ENCODE data around the gene PANX1. TPM values are rescaled to one million over a fixed set of nuclear protein-coding genes. Genes with fewer than 3 reads are reported as not detected.

Gene PANX1
- total RNA-seq, 6 experiments from 2014 or later = 9.3 to 20.4 (median 13.7) TPM

- H3K27me3 ChIP-seq = no peaks in the 10 kb centered on the region
- peaks cover 0 to 34% (median 15%) of the 10 kb centered on the region in 4 donors for H3K4me1 ChIP-seq
- DNase-seq (no peak), ATAC-seq (no peak)
- H3K36me3 ChIP-seq = no peaks in the 10 kb centered on the region
- TF ChIP-seq POLR2A (IDR thresholded peaks at IDR 0.05) (peak; percentile 61), CTCF (IDR thresholded peaks at IDR 0.05) (no peak)
- peak overlapping the region; percentile 90 to 95 (median 94) for H3K27ac ChIP-seq
- intact Hi-C loops (cut with DNase I) = no loop called here
- H3K4me3 ChIP-seq = peak overlapping the region; percentile 90 to 95 (median 92)
- H3K9me3 ChIP-seq = no peaks in the 10 kb centered on the region
- WGBS (ENCODE audit: insufficient coverage, low coverage, low lambda C conversion rate, missing lambda C conversion rate) = 30% methylated on average over 11 of the region's 20 CpGs
Observed at GRCh38 chr11:94129512-94130297, 1.1 kb downstream of the PANX1 start.

GRCh38 chr11:94130298-94131046 is 1.8 kb downstream of the PANX1 start:
- WGBS (ENCODE audit: insufficient coverage, low coverage, low lambda C conversion rate, missing lambda C conversion rate) = 57% methylated on average over 7 of the region's 7 CpGs
- DNase-seq = no peak
- ATAC-seq = peak in 3 of 4 donors; percentile 5 to 26 (median 6)
- no peaks in the 10 kb centered on the region for H3K27me3 ChIP-seq
- H3K4me1 ChIP-seq = peaks cover 0 to 34% (median 15%) of the 10 kb centered on the region in 4 donors
- TF ChIP-seq CTCF (IDR thresholded peaks at IDR 0.05) (no peak), POLR2A (IDR thresholded peaks at IDR 0.05) (peak; percentile 90)
- intact Hi-C loops (cut with DNase I) = no loop called here
- H3K4me3 ChIP-seq = peak overlapping the region in 2 of 3 donors; percentile 90 to 92
- H3K27ac ChIP-seq = peak overlapping the region; percentile 45 to 94 (median 90)
- no peaks in the 10 kb centered on the region for H3K36me3 ChIP-seq
- no peaks in the 10 kb centered on the region for H3K9me3 ChIP-seq

GRCh38 chr11:94131047-94131717 is 2.5 kb downstream of the PANX1 start:
- Histone ChIP-seq H3K27me3 (no peaks in the 10 kb centered on the region), H3K4me3 (peak overlapping the region in 1 of 3 donors; percentile 8), H3K36me3 (no peaks in the 10 kb centered on the region), H3K27ac (peak overlapping the region; percentile 45 to 94 (median 90)), H3K9me3 (no peaks in the 10 kb centered on the region), H3K4me1 (peaks cover 0 to 34% (median 15%) of the 10 kb centered on the region in 4 donors)
- no peak for TF ChIP-seq POLR2A (IDR thresholded peaks at IDR 0.05)
- TF ChIP-seq CTCF (IDR thresholded peaks at IDR 0.05) = no peak
- 52% methylated on average over 2 of the region's 3 CpGs for WGBS (ENCODE audit: insufficient coverage, low coverage, low lambda C conversion rate, missing lambda C conversion rate)
- ATAC-seq = no peak
- intact Hi-C loops (cut with DNase I) = no loop called here
- DNase-seq = no peak

- no peaks in the 10 kb centered on the region for H3K9me3 ChIP-seq
- peaks cover 0 to 34% (median 15%) of the 10 kb centered on the region in 4 donors for H3K4me1 ChIP-seq
- H3K27me3 ChIP-seq = no peaks in the 10 kb centered on the region
- H3K27ac ChIP-seq = peak overlapping the region; percentile 45 to 94 (median 90)
- intact Hi-C loops (cut with DNase I) = no loop called here
- peak in 2 of 4 donors; percentile 3 to 12 for ATAC-seq
- WGBS (ENCODE audit: insufficient coverage, low coverage, low lambda C conversion rate, missing lambda C conversion rate) = 14% methylated on average over 1 of the region's 1 CpG
- no peaks in the 10 kb centered on the region for H3K36me3 ChIP-seq
- no peak overlapping the region for H3K4me3 ChIP-seq
- DNase-seq = peak in 1 of 3 donors; percentile 59
- TF ChIP-seq CTCF (IDR thresholded peaks at IDR 0.05) (no peak), POLR2A (IDR thresholded peaks at IDR 0.05) (no peak)
Observed at GRCh38 chr11:94131718-94132115, 3.1 kb downstream of the PANX1 start.

Measured in right lobe of liver (tissue), 6 donors.